ENCODE measurements around the gene CWC25. TPM values are rescaled to one million over a fixed set of nuclear protein-coding genes. Genes with fewer than 3 reads are reported as not detected.
A peak's percentile ranks its signal among the peaks of the same experiment; 100 is the strongest.

CWC25 gene
- total and polyA plus RNA-seq, 2 of the 13 experiments (the other 11 are each of a cell fraction or from before 2014, with no cell fraction given) = 15.6 to 22.7 TPM

GRCh38 chr17:38867179-38867967 lies 42.3 kb upstream of the CWC25 start (continued):
- TF ChIP-seq NR2F2 (IDR thresholded peaks at IDR 0.05; ENCODE audit: borderline replicate concordance, low read depth) (peak; percentile 60), BORCS8-MEF2B (CRISPR knock-in tag; IDR thresholded peaks at IDR 0.05) (no peak), ATF1 (CRISPR knock-in tag; IDR thresholded peaks at IDR 0.05) (0 out of 2 replicates have a peak, but pooled peaks have one; percentile 45), ZNF609 (CRISPR knock-in tag; IDR thresholded peaks at IDR 0.05; ENCODE audit: borderline replicate concordance) (no peak), BCL6 (CRISPR knock-in tag; IDR thresholded peaks at IDR 0.05) (peak; percentile 56; the same call in 1 of the 2 replicates), ZNF275 (CRISPR knock-in tag; IDR thresholded peaks at IDR 0.05; ENCODE audit: borderline replicate concordance) (no peak; the same call in 1 of the 2 replicates), SIN3A (IDR thresholded peaks at IDR 0.05; ENCODE audit: borderline replicate concordance, low read depth, low read length) (peak; percentile 53; the same call in 1 of the 2 replicates), SKIL (CRISPR knock-in tag; IDR thresholded peaks at IDR 0.05; ENCODE audit: borderline replicate concordance) (no peak), AGO2 (optimal IDR thresholded peaks at IDR 0.05; ENCODE audit: low read depth, low read length) (no peak), GABPA (IDR thresholded peaks at IDR 0.05; ENCODE audit: low read depth, low read length) (no peak), GABPA (CRISPR knock-in tag; IDR thresholded peaks at IDR 0.05; ENCODE audit: low read depth) (no peak; the same call in 1 of the 2 replicates), PRDM15 (CRISPR knock-in tag; IDR thresholded peaks at IDR 0.05) (no peak), ZNF326 (CRISPR knock-in tag; IDR thresholded peaks at IDR 0.05; ENCODE audit: borderline replicate concordance) (no peak)

All from HepG2 (cell line).